GM21529 (cell line): ENCODE measurements around the gene TFE3.

ENCODE experiments used
- ATAC-seq: cut with Tn5 transposase; IDR thresholded peaks from one replicate; pipeline ENCODE4 v1.9.1; 2021; ENCODE audit not compliant: unreplicated experiment

The TFE3 gene

DNA sequence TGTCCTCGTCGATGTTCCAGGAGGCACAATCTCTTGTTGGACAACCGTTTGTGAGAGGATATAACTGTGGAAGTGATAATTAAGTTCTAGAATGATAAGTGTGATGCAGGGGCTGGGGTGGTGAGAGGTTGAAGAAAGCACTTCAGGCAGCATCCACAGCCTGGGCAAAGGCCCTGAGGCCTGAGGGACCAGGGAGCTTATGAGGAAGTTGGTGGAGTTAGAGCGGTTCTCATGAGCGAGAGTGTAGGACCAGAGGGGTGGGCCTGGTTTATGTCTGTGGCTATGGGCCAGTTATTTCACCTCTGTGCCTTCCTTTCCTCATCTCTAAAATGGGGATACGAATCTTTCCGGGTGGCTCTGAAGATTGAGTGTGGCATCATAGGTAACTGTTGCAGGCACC is 18.3 kb upstream of the TFE3 start:
- no peak for ATAC-seq

DNA sequence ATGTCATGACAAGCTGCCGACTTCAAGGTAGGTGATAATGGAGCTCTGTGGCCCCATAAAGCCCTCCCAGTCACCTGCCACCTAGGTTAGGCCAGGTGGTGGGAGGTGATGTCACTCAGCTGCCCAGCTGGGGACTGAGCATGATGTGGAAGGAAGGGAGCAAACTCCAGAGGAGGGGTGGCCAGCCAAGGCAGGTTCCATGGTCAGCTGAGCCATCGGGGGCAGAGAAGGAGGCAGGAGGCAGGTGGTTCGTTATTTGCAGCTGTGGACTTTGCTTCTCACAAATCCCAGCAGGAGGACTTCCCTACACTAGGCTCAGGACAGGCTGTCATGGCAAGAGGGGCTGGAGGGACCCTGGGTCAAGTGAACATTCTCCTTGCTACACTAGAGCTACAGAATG is 17.8 kb upstream of the TFE3 start:
- ATAC-seq = no peak

DNA sequence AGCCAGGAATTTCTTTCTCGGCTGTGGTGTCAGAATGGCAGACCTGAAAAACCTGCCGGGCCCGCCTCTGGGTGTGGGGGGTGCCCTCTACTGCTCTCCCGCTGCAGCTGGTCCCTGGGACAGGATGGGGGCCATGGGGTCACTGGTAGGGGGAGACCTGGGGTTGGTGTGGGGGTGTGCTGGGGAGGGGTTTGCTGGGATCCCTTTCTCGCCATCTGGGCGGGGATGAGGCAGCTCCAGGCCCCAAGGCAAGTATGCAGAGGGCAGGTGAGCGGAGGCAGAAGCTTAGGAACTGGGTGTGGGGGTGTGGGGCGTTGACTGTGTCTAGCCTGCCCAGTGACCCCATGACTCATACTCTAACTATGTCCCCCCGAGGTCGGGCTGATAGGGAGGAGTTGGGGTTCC is 16.5 kb upstream of the TFE3 start:
- no peak for ATAC-seq

DNA sequence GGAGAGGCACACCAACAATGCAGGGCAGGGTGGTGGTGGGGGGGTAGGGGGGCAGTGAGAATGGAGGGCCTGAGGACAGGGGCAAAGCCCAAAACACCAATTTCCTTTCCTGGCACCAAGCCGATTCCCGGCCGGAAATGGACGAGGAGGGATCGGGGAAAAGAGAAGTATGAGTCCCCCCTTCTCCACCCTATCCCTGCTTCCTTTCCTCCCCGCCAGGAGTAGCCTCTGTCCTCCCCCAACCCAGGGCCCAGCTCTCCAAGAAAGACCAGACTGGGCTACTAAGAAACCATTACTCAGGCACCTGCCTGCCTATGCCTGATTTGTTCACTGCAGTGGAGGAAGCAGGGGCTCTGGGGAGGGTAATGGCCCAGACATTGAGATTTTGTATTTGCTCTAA is 16.0 kb upstream of the TFE3 start:
- ATAC-seq = no peak

DNA sequence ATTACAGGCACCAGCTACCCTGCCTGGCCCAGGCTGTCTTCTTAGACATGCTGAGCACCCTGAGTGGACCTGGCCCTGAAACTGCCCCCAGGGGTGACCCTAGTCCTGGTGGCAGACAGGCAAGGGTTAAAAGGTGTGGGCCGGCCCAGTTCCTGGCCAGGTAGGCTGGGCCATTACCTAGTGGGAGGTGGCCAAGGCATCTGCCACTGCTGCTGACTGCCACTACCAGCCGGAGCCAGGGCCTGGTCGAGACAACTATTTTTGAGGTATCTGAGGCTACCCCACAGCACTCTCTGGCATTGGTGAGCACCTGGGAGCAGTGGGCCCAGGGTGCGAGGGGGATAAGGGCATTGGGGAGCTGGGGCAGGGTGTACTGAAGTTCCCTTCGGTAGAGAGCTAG is 15.6 kb upstream of the TFE3 start, which contains the start of gene CCDC120:
Gene CCDC120, plus strand, starts transcription at position 206 of the 400 bp plus-strand sequence. CDS start 3,043 bp downstream, outside the sequence.
- ATAC-seq = no peak

DNA sequence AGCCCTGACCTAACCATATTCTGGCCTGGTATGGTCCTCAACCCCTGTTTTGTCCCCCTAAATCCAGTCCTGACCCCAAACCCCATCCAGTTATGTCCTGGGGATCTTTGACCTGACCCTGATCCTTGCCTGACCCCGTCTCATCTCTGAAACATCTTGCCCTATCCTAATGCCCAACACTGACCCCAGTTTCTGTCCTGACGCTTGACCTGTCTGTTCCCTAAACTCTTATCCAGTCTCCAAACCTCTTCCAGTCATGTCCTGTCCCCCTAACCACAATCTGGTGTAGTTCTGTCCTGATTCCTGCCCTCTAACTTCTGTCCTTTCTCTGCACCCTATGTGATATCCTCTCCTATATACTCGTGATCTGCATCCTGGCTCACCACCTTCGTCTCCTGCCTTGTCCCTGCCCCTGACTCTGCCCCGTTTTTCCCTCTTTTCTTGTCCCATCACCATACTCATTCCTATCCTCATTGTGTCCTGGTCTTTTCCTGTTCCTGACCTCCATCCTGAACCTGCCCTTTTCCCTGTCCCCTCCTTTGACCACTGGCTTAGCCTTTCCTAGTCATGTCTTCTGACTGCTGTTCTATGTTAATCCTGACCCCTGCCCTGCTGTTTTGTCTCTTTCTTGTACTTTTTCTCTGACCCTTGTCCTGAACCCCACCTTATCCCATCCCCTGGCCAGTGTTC is 11.1 kb upstream of the TFE3 start:
- ATAC-seq = no peak

DNA sequence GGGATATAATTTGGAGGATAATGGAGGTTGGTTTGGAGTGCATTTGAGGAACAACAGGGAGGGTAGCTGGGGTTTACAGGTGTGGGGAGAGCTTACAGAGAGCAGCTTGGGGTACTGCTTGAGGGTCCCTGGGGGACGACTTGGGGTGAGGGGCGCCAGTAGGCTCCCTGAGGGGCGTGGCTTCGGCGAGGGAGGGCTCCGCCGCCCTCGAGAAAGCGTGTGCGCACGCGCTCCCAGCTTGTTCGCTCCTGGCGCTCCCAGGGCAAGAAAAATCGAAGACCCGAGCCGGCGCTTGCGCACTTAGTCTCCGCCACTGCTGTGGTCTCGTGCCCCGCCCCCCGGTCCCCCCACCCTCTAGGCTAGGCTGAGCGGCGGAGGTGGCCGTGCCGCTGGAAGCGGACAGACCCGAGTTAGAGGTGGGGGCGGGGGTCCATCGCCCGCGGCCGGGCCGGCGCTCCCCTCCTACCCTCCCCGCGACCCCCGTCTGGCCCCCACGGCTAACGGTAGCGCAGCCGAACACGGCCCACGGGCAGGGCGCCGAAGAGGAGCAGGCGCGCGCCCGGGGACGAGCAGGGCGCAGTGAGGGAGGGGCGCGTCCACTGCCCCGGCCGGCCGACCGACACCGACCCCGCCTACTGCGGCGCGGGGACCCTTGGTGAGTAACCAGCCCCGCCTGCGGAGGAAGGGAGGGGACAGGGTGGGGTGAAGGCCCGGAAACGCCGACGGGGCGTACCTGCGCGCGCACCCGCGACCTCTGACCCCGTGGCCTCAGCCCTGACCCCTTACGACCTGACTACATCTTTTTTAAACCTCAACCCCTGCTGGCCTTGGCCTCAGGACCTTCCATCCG is 10.3 kb upstream of the TFE3 start:
- peak; percentile 74 for ATAC-seq

DNA sequence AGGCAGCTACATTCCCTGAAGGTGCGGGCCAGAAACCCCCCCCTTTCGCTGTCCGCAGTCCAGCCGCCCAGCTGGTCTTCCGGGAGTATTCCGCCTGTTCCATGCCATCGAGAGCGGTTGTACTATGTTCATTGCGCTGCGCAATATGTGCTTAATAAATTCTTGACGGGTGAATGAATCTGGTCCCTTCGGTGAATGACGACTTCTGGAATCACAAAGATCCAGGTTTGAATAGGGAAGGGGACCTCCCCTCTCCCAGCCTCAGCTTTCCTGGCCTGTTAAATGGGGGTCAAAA is 777 bp upstream of the TFE3 start:
- ATAC-seq = no peak

DNA sequence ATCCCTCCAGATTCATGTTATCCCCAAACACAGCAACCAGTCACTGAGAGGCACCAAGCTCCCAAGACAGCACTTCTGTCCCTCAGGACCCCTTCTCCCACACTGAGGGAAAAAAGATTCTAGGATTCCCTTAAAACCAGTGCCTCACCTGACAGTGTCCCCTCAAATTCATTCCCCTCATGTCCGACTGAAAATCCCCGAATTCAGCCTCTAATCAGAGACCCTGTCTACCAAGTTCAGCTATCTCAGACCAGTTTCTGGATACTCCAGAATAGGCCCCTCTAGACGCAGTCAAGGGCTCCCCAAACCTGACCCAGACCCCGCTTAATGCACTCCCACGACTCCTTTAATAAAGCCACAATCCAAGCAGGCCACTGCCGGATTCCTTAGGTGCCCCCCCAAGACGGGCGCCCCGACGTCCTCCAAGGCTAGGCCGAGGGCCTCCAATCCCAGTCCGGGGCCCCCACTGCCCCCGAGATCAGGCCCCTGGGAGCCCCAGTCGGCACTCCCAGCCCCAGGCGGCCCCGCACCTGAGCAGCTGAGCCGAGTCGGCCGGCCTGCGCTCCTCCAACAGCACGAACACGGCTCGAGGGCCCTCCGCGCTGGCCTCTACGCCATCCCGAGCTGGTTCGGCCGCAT is 457 bp downstream of the TFE3 start:
- peak; percentile 2 for ATAC-seq

DNA sequence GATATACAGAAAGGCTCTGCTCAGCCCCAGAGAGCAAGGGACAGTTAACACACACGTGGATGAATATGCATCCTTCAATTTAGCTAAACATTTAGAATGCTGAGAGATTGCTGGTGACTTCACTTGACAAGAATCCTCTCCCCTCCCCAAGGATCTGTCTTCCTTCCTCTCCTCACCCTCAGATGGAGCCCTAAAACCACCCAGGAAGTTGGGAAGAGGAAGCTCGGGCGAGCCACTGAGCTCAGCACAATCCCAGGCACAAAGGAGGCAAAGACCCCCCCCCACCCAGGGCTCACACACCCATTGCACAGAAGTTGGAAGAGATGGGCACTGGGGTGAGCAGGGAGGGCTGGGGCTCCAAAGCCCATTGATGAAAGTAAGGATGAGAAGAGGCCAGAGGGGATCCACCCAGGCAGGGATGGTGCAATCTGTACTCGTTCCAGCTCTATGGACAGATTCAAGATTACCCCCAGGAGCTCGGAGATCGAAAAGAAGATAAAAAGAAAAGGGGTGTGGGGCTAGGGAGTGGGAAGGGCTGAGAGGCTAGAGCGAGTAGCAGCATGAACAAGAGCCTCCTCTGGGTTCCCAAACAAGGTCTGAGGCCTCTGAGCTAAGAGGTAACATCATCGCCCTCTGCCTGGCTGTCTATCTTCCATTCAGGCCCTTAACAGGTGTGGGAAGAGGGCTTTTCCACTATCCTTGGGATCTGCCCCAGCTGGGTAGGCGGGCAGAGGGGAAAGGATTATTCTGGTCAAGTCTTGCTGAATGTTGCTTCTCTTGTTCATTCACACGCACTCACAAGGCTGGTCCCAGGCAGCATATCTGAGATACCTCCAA is 1.2 kb downstream of the TFE3 start:
- ATAC-seq = no peak

DNA sequence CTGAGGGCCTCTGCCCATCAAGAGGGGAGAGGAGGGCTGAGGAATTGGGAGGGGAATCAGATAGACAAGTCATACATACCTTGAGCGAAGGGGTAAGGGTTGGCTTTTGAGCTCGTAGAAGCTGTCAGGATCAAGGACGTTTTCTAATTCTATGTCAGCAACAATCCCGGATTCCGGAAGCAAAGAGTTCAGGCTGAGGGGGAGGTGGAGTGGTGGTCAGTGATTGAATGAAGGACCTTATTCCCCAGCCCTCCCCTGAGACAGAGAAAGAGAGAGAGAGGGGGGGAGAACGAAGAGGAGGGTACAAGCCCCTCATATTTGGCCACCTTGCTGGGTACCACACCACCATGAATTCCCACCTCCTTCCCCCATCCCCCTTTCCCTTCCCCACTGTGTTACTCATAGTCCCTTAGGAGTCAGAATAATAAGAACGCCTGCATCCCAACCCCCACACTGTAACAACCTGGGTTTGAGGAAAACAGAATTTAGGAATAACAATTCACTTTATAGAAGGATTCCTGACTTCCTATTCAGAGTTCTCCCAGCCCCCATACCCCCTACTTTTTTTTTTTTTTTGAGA is 2.7 kb downstream of the TFE3 start:
- ATAC-seq = no peak

DNA sequence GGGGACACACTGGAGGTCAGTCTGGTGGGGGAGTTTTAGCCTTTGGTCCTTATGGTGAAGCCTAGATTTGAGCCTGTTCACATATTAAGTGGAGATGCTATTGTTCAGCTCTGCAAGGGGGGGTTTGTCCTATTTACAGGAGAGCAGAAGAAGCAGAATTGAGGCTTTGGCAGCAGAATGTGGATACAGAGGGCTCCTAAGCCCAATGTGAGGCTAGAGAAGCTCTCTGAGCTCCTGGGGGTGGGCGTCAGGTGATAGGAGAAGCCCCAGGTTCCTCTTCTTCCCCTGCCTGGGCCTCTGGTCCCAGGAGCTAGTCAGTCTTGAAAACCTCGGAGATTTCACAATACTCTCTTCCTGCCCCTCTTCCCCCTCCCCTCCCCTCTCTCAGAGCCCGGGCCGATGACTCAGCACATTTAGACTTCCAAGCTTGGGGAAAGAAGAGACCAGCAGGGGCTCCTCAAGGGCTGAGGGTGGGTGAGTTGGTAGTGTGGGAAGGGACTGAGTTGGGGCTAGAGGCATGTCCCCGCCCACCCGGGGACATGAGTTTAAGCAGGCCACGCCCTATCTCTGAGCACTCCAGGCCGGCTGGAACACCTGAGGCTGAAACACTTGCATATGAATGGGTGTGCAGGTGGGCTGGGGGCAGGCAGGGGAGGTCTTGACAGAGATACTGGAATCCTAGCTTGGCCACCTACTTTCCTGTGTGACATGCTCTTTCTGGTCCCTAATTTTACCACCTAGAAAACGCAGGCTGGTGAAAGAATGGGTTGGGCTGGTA is 3.4 kb downstream of the TFE3 start:
- ATAC-seq = no peak

DNA sequence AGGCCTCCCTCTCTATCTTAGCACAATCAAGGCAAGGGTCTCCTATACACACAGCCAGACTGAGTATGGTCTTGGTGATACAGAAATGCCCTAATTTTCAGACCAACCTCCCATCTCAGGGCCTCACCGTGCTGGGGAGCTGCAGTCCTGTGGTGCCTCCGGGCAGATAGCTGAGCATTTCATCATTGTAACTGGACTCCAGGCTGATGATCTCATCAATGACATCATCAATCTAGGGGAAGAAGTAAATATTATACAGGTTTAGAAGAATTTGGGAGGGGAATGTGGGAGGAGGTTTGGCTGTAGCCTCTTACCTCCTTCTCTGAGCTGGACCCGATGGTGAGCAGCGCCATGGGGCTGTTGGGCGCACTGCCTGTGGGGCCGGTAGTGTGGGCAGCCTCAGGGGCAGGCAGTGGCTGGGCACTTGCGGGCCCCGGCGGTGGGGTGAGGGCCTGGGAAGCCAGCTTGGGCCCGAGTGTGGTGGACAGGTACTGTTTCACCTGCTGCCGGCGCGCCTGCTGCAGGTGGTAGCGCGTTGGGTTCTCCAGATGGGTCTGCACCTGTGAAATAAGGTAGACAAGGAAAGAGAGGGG is 5.2 kb downstream of the TFE3 start:
- ATAC-seq = no peak

DNA sequence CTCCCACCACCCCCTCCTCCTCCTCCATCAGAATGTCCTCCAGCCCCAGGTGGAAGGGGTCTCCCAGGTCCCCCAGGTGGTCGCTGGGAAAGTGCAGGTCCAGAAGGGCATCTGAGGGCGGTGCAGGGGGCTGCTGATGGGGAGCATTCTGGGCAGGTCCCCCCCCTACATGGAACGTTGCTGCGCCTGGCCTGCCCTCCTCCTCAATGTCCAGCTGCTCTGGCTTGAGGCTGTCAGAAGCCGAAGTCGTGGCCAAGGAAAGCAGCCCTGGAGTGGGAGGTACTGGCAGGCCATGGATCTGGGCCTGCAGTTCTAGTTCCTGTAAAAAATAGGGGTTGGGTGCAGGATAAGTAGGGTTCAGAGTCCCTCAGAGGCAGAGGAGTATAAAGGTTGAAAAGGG is 12.9 kb downstream of the TFE3 start:
- no peak for ATAC-seq

DNA sequence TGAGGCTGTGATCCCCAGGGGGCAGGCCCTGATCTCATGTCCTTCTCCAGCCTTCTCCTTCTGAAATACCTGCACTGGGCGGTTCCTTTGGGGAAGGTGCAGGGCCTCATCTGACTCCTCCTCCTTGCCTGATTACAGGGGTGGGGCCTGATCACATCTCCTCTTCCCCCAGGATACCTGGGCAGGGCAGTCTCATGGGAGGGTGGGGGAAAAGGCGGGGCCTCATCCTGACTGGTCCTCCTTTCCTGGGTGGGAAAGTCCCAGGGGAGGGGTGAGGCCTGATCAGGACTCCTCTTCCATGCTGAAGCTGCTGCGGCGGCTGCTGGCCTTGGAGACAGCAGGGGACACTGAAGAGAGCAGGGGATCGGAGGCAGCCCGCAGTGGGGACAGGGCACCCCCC is 13.3 kb downstream of the TFE3 start:
- ATAC-seq = no peak

DNA sequence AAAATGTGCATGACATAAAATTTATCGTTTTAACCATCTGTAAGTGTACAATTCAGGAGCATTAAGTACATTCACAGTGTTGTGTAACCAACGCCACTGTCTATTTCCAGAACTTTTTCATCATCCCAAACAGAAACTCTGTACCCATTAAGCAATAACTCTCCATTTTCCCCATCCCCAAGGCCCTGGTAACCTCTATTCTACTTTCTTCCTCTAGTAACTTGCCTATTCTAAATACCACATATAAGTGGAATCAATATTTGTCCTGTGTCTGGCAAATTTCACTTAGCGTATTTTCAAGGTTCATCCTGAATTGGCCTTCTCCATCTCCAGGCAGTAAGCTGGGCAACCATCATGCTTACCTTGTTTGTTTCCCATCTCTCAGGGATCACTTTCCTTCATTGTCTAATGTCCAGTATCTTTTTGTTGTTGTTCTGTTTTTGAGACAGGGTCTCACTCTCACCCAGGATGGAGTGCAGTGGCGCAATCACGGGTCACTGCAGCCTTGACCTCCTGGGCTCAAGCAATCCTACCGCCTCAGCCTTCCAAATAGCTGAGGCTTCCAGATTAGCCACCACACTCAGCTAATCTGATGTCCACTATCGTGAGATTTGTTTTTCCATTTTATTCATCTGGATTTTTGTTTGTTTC is 23.4 kb downstream of the TFE3 start:
- no peak for ATAC-seq

DNA sequence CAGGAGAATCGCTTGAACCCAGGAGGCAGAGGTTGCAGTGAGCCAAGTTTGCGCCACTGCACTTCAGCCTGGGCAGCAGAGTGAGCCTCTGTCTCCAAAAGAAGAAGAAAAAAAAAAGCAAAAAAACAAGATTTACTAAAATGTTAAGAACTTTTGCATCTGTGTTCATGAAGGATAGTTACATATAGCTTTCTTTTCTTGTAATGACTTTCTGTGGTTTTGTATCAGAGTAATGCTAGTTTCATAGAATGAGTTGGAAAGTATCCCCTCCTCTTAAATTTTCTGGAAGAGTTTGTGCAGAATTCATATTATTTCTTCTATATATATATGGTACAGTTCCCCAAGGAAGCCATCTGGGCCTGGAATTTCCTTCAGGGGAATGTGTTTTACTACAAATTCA is 24.1 kb downstream of the TFE3 start:
- no peak for ATAC-seq

DNA sequence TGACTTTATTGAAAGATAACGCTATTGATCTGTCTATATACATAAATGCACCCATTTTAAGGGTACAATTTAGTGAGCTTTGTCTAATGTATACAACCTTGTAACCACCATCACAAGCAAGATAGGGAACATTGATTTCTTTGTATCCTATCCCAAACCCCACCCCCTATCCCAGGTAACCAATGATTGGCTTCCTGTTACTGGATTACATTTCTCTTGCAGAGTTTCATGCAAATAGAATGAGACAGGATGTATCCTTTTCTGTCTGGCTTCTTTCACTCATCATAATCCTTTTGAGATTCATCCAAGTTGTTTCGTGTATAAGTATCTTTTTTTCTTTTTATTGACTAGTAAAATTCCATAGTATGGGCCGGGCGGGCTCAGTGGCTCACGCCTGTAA is 39.5 kb downstream of the TFE3 start:
- ATAC-seq = no peak
